HEK293 (cell line): ENCODE data around the gene RASA1.

Experiments used
- CTCF ChIP-seq: fragments of 450-650 bp; formaldehyde crosslinking; IDR thresholded peaks from 2 replicates; pipeline ENCODE4 v1.5.1; 2016; ENCODE audit warnings: missing biosample characterization, missing genetic modification characterization
- KLF8 ChIP-seq: fragments of 450-650 bp; formaldehyde crosslinking; IDR thresholded peaks from 2 replicates; pipeline ENCODE4 v1.5.1; 2016; ENCODE audit warnings: missing biosample characterization, missing genetic modification characterization
- OVOL3 ChIP-seq: fragments of 450-650 bp; formaldehyde crosslinking; IDR thresholded peaks from 2 replicates; pipeline ENCODE4 v1.5.1; 2016; ENCODE audit warnings: missing biosample characterization, missing genetic modification characterization
- ZNF184 ChIP-seq: fragments of 450-650 bp; IDR thresholded peaks from 2 replicates; pipeline ENCODE4 v1.5.1; 2018; ENCODE audit warnings: missing biosample characterization, mild to moderate bottlenecking, missing genetic modification characterization
- ZNF24 ChIP-seq: fragments of 450-650 bp; formaldehyde crosslinking; IDR thresholded peaks from 2 replicates; pipeline ENCODE4 v1.5.1; 2016; ENCODE audit warnings: missing biosample characterization, missing genetic modification characterization
- ZNF514 ChIP-seq: fragments of 450-650 bp; formaldehyde crosslinking; IDR thresholded peaks from 2 replicates; pipeline ENCODE4 v1.5.1; 2016; ENCODE audit warnings: missing biosample characterization, missing genetic modification characterization
- ZNF629 ChIP-seq: fragments of 450-650 bp; formaldehyde crosslinking; IDR thresholded peaks from 2 replicates; pipeline ENCODE4 v1.5.1; 2017; ENCODE audit warnings: missing biosample characterization, missing genetic modification characterization

DNA sequence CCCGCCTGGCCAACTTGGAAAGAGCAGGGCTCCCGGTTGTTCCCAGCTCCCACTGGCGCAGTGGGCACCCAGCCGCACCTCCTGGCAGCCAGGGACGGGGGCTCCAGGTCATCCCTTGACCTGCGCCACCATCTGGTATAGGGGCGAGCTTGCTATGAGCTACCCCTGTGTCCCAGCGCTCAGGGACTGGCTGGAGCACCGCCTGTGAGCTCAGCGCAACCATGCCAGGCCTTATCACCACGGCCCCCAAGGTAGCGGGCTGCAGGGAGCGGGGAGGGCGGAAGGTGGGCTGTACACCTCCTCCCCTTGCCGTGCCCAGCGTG lies 15.4 kb upstream of the RASA1 start:
- TF ChIP-seq OVOL3 (tag by site-specific recombination) (no peak), ZNF24 (tag by site-specific recombination) (no peak), ZNF514 (tag by site-specific recombination) (no peak), CTCF (tag by site-specific recombination) (no peak), KLF8 (tag by site-specific recombination) (no peak), ZNF184 (tag by site-specific recombination) (no peak), ZNF629 (tag by site-specific recombination) (no peak)
